ENCODE data around the gene SOX6.

The SOX6 gene

GRCh38 chr11:16194566-16194965 lies 161.8 kb downstream of the SOX6 start:
- DNase-seq = no peak
- H3K4me3 ChIP-seq = no peak overlapping the region
- peak overlapping the region in 1 of 2 donors; percentile 23 for H3K27ac ChIP-seq
- peaks cover 0 to 31% (median 15%) of the 10 kb centered on the region in 4 donors for H3K4me1 ChIP-seq
- intact Hi-C loops (cut with DNase I; ENCODE audit: low total_unique reads) = no loop called here
- no peaks in the 10 kb centered on the region for H3K36me3 ChIP-seq
- TF ChIP-seq CTCF (IDR thresholded peaks at IDR 0.05) = no peak
- H3K9me3 ChIP-seq = no peaks in the 10 kb centered on the region
- no peaks in the 10 kb centered on the region for H3K27me3 ChIP-seq

- H3K4me1 ChIP-seq = peaks cover 0 to 31% (median 15%) of the 10 kb centered on the region in 4 donors
- TF ChIP-seq CTCF (IDR thresholded peaks at IDR 0.05) = no peak
- intact Hi-C loops (cut with DNase I; ENCODE audit: low total_unique reads) = no loop called here
- H3K9me3 ChIP-seq = no peaks in the 10 kb centered on the region
- no peaks in the 10 kb centered on the region for H3K36me3 ChIP-seq
- no peaks in the 10 kb centered on the region for H3K27me3 ChIP-seq
- peak overlapping the region in 1 of 2 donors; percentile 23 for H3K27ac ChIP-seq
- no peak overlapping the region for H3K4me3 ChIP-seq
- no peak for DNase-seq
Measured at GRCh38 chr11:16193897-16194381, 162.4 kb downstream of the SOX6 start.

- Histone ChIP-seq H3K4me1 (peaks cover 0 to 28% (median 15%) of the 10 kb centered on the region in 4 donors), H3K27me3 (no peaks in the 10 kb centered on the region), H3K36me3 (no peaks in the 10 kb centered on the region), H3K4me3 (no peak overlapping the region), H3K27ac (no peak overlapping the region), H3K9me3 (no peaks in the 10 kb centered on the region)
- DNase-seq = no peak
- intact Hi-C loops (cut with DNase I; ENCODE audit: low total_unique reads) = no loop called here
- no peak for TF ChIP-seq CTCF (IDR thresholded peaks at IDR 0.05)
Measured at GRCh38 chr11:16191868-16192240, 164.5 kb downstream of the SOX6 start.

GRCh38 chr11:16191212-16191867 lies 165.0 kb downstream of the SOX6 start:
- Histone ChIP-seq H3K27ac (no peak overlapping the region), H3K4me3 (no peak overlapping the region), H3K9me3 (no peaks in the 10 kb centered on the region), H3K27me3 (no peaks in the 10 kb centered on the region), H3K4me1 (peaks cover 0 to 28% (median 15%) of the 10 kb centered on the region in 4 donors), H3K36me3 (no peaks in the 10 kb centered on the region)
- no peak for DNase-seq
- TF ChIP-seq CTCF (IDR thresholded peaks at IDR 0.05) = no peak
- intact Hi-C loops (cut with DNase I; ENCODE audit: low total_unique reads) = no loop called here

- no peaks in the 10 kb centered on the region for H3K27me3 ChIP-seq
- TF ChIP-seq CTCF (IDR thresholded peaks at IDR 0.05) = no peak
- no peak overlapping the region for H3K27ac ChIP-seq
- no peak overlapping the region for H3K4me3 ChIP-seq
- intact Hi-C loops (cut with DNase I; ENCODE audit: low total_unique reads) = no loop called here
- no peaks in the 10 kb centered on the region for H3K36me3 ChIP-seq
- peaks cover 0 to 10% (median 0%) of the 10 kb centered on the region in 4 donors for H3K4me1 ChIP-seq
- H3K9me3 ChIP-seq = no peaks in the 10 kb centered on the region
- no peak for DNase-seq
Measured at GRCh38 chr11:16186680-16187079, 169.7 kb downstream of the SOX6 start.

All from tibial artery (tissue), 4 donors.